ENCODE measurements around the gene RASGRP4. TPM values are rescaled to one million over a fixed set of nuclear protein-coding genes. Genes with fewer than 3 reads are reported as not detected.

The RASGRP4 gene
- total and polyA plus RNA-seq, 10 donors = 1.7 to 59.9 (median 19.5) TPM

GRCh38 chr19:38405276-38405675 lies 20.7 kb downstream of the RASGRP4 start:
- Histone ChIP-seq H3K9me3 (no peaks in the 10 kb centered on the region), H3K4me1 (peaks cover 7 to 34% (median 18%) of the 10 kb centered on the region in 6 donors), H3K27me3 (replicated peaks in 1 of 7) (peaks cover 0 to 7% (median 0%) of the 10 kb centered on the region in 7 donors), H3K36me3 (peaks cover 0 to 57% (median 27%) of the 10 kb centered on the region in 6 donors), H3K27ac (peak overlapping the region in 1 of 8 donors; percentile 2), H3K4me3 (no peak overlapping the region)
- TF ChIP-seq POLR2A (IDR thresholded peaks at IDR 0.05) = no peak
- peak in 1 of 3 donors; percentile 8 for TF ChIP-seq POLR2AphosphoS5 (IDR thresholded peaks at IDR 0.05)
- no peak for TF ChIP-seq CTCF (IDR thresholded peaks at IDR 0.05 in 8 of 11, conservative IDR thresholded peaks at IDR 0.05 in 3 of 11)
- intact Hi-C loops (cut with DNase I; ENCODE audit: low total_unique reads) = no loop called here
- WGBS, 5 donors = 80 to 98% (median 95%) methylated on average over 1 to 8 of the region's 8 CpGs
- no peak for DNase-seq

- intact Hi-C loops (cut with DNase I; ENCODE audit: low total_unique reads) = loop anchor here (5.0 kb wide), 1 partner anchor 227 kb away; no protein-coding TSS in a partner anchor
- 95 to 100% (median 100%) methylated on average over 1 to 6 of the region's 6 CpGs for whole genome bisulfite sequencing, 5 donors
- H3K9me3 ChIP-seq = no peaks in the 10 kb centered on the region
These were observed 21.2 kb downstream of the RASGRP4 start for GRCh38 chr19:38404858-38405257.

GRCh38 chr19:38402967-38403674 lies 22.9 kb downstream of the RASGRP4 start, which contains the start of gene FAM98C:
Gene FAM98C (plus strand): TSS chr19:38403093. CDS start chr19:38403154, 61 bp downstream.
- WGBS, 5 donors = 0 to 1% (median 0%) methylated on average over 15 to 82 of the region's 82 CpGs
- Histone ChIP-seq H3K4me1 (peaks cover 7 to 28% (median 18%) of the 10 kb centered on the region in 6 donors), H3K36me3 (peaks cover 0 to 36% (median 18%) of the 10 kb centered on the region in 6 donors), H3K27ac (peak within 1 kb of the TSS; percentile 80 to 95 (median 92)), H3K9me3 (no peaks in the 10 kb centered on the region), H3K27me3 (replicated peaks in 1 of 7) (peaks cover 0 to 29% (median 16%) of the 10 kb centered on the region in 7 donors), H3K4me3 (peak within 1 kb of the TSS; percentile 64 to 98 (median 86))
- TF ChIP-seq POLR2AphosphoS5 (IDR thresholded peaks at IDR 0.05) (peak; percentile 79 to 90 (median 82)), POLR2A (IDR thresholded peaks at IDR 0.05) (no peak), CTCF (IDR thresholded peaks at IDR 0.05 in 8 of 11, conservative IDR thresholded peaks at IDR 0.05 in 3 of 11) (peak; percentile 99 to 100 (median 100))
- intact Hi-C loops (cut with DNase I; ENCODE audit: low total_unique reads) = loop anchor here (5.0 kb wide), 1 partner anchor 229 kb away; no protein-coding TSS in a partner anchor
- DNase-seq = peak; percentile 98

More at GRCh38 chr19:38404858-38405257, 21.2 kb downstream of the RASGRP4 start:
- H3K4me1 ChIP-seq = peaks cover 7 to 31% (median 18%) of the 10 kb centered on the region in 6 donors
- DNase-seq = no peak
- H3K27me3 ChIP-seq (replicated peaks in 1 of 7) = peaks cover 0 to 11% (median 2%) of the 10 kb centered on the region in 7 donors
- TF ChIP-seq POLR2AphosphoS5 (IDR thresholded peaks at IDR 0.05) (no peak), CTCF (IDR thresholded peaks at IDR 0.05 in 8 of 11, conservative IDR thresholded peaks at IDR 0.05 in 3 of 11) (no peak)
- H3K36me3 ChIP-seq = peaks cover 0 to 53% (median 27%) of the 10 kb centered on the region in 6 donors
- H3K27ac ChIP-seq = peak overlapping the region in 1 of 8 donors; percentile 2
- peak overlapping the region in 1 of 8 donors; percentile 80 for H3K4me3 ChIP-seq

GRCh38 chr19:38402623-38402966 lies 23.4 kb downstream of the RASGRP4 start:
- 2 to 4% (median 3%) methylated on average over 16 to 18 of the region's 18 CpGs for WGBS, 5 donors
- Histone ChIP-seq H3K27me3 (replicated peaks in 1 of 7) (peaks cover 0 to 34% (median 16%) of the 10 kb centered on the region in 7 donors), H3K4me1 (peaks cover 7 to 28% (median 18%) of the 10 kb centered on the region in 6 donors), H3K36me3 (peaks cover 0 to 30% (median 16%) of the 10 kb centered on the region in 6 donors), H3K4me3 (peak overlapping the region in 7 of 8 donors; percentile 64 to 92 (median 85)), H3K9me3 (no peaks in the 10 kb centered on the region), H3K27ac (peak overlapping the region in 7 of 8 donors; percentile 16 to 95 (median 92))
- TF ChIP-seq CTCF (IDR thresholded peaks at IDR 0.05 in 8 of 11, conservative IDR thresholded peaks at IDR 0.05 in 3 of 11) (no peak), POLR2AphosphoS5 (IDR thresholded peaks at IDR 0.05) (no peak), POLR2A (IDR thresholded peaks at IDR 0.05) (no peak)
- DNase-seq = no peak
- intact Hi-C loops (cut with DNase I; ENCODE audit: low total_unique reads) = loop anchor here (5.0 kb wide), 1 partner anchor 230 kb away; no protein-coding TSS in a partner anchor
